GM12878 (cell line): ENCODE data around the gene SNF8. TPM values are rescaled to one million over a fixed set of nuclear protein-coding genes. Genes with fewer than 3 reads are reported as not detected.

Experiments used
- ATAC-seq: fragments of 200-7000 bp; cut with Tn5 transposase; 3 replicates; pipeline ENCODE4 v1.9.1; 2020; ENCODE audit warnings: mild to moderate bottlenecking, moderate library complexity
- BruUV-seq: library from RNA; stranded (reverse); fragments of 400-500 nt; replicated peaks from 2 replicates; lab custom pipeline; 2021; lab: Mats Ljungman, UMichigan
- CTCF ChIA-PET: fragments of 300-600 bp; sonication (Branson Sonifier 250); formaldehyde crosslinking; extraction: SDS; loops from one replicate; lab custom pipeline; 2021; ENCODE audit warnings: inconsistent platforms; lab: Yijun Ruan, JAX
- POLR2A ChIA-PET: fragments of 350-600 bp; formaldehyde crosslinking; extraction: SDS; loops from one replicate; lab custom pipeline; 2021; ENCODE audit warnings: inconsistent platforms; lab: Charles Lee
- RAD21 ChIA-PET: fragments of 300-600 bp; sonication (Branson Sonifier 250); formaldehyde crosslinking; loops from one replicate; lab custom pipeline; 2023; ENCODE audit warnings: antibody characterized with exemption; ENCODE audit not compliant: unreplicated experiment; lab: Charles Lee
- SMC1A ChIA-PET: fragments of 300-600 bp; sonication (Branson Sonifier 250); formaldehyde crosslinking; loops from one replicate; lab custom pipeline; 2023; ENCODE audit not compliant: unreplicated experiment, uncharacterized antibody; lab: Charles Lee
- DNase-seq: peaks from one replicate; pipeline ENCODE4 v3.0.0-alpha.2; 2011; ENCODE audit warnings: low read depth, low spot score
- FAIRE-seq: peaks from 3 replicates; lab custom pipeline; 2011; peaks lifted over from hg19 to GRCh38; lab: Jason Lieb, UNC
- H2AFZ ChIP-seq: 2 replicates; pipeline ENCODE4 v1.6.0; 2011; ENCODE audit warnings: low read depth, low read length, control low read depth; ENCODE audit not compliant: control insufficient read depth
- H3K27ac ChIP-seq: 2 replicates; pipeline ENCODE4 v1.5.1; 2011; ENCODE audit warnings: control low read depth; ENCODE audit not compliant: control insufficient read depth, insufficient read depth
- H3K27me3 ChIP-seq, 2 experiments: replicated peaks in 1 of 2; 2 replicates each; pipeline versions ENCODE4 v1.6.0 to v1.6.1; 2011; ENCODE audit warnings: low read length in 1 of 2; ENCODE audit not compliant: control insufficient read depth in 2 of 2, insufficient read depth in 2 of 2
- H3K36me3 ChIP-seq, 2 experiments: 2 replicates each; pipeline ENCODE4 v1.5.1; 2011; ENCODE audit warnings: low read length in 1 of 2; ENCODE audit not compliant: control insufficient read depth in 2 of 2, insufficient read depth in 2 of 2
- H3K4me1 ChIP-seq: 2 replicates; pipeline ENCODE4 v1.6.1; 2011; ENCODE audit warnings: mild to moderate bottlenecking, low read length, moderate library complexity, mixed read lengths; ENCODE audit not compliant: control insufficient read depth, insufficient read depth
- H3K4me2 ChIP-seq: 2 replicates; pipeline ENCODE4 v1.6.0; 2011; ENCODE audit warnings: control low read depth; ENCODE audit not compliant: control insufficient read depth, insufficient read depth
- H3K4me3 ChIP-seq: fragments of 200-600 bp; sonication (generic); 2 replicates; pipeline ENCODE4 v1.5.1; 2016
- H3K79me2 ChIP-seq: 2 replicates; pipeline ENCODE4 v1.6.0; 2011; ENCODE audit warnings: low read length; ENCODE audit not compliant: control insufficient read depth, insufficient read depth
- H3K9ac ChIP-seq: 2 replicates; pipeline ENCODE4 v1.8.0; 2011; ENCODE audit warnings: low read length, control low read depth, mixed read lengths; ENCODE audit not compliant: control insufficient read depth, insufficient read depth
- H3K9me3 ChIP-seq: replicated peaks from 3 replicates; pipeline ENCODE4 v1.5.1; 2011; ENCODE audit warnings: mild to moderate bottlenecking, low read length; ENCODE audit not compliant: control insufficient read depth, insufficient read depth
- H4K20me1 ChIP-seq: 2 replicates; pipeline ENCODE4 v1.6.0; 2011; ENCODE audit not compliant: control insufficient read depth, insufficient read depth
- ATF7 ChIP-seq: fragments of 450-650 bp; IDR thresholded peaks from 2 replicates; pipeline ENCODE4 v1.6.1; 2016; ENCODE audit warnings: low read depth, mild to moderate bottlenecking
- BMI1 ChIP-seq: fragments of 450-650 bp; IDR thresholded peaks from 2 replicates; pipeline ENCODE4 v1.6.1; 2016; ENCODE audit warnings: mild to moderate bottlenecking, moderate library complexity, borderline replicate concordance
- CBFB ChIP-seq: IDR thresholded peaks from 2 replicates; pipeline ENCODE4 v1.6.1; 2016; ENCODE audit warnings: antibody characterized with exemption, low read depth
- IKZF2 ChIP-seq, 2 experiments: fragments of 450-650 bp; IDR thresholded peaks; 2 replicates each; pipeline ENCODE4 v1.6.1; 2017; ENCODE audit warnings: mild to moderate bottlenecking in 2 of 2, moderate library complexity in 2 of 2
- MEF2A ChIP-seq: IDR thresholded peaks from 2 replicates; pipeline ENCODE4 v1.6.1; 2011; ENCODE audit warnings: low read depth, mild to moderate bottlenecking, low read length, moderate library complexity; ENCODE audit not compliant: insufficient read depth
- MEF2B ChIP-seq: fragments of 450-650 bp; IDR thresholded peaks from 2 replicates; pipeline ENCODE4 v1.6.1; 2018; ENCODE audit warnings: mild to moderate bottlenecking, moderate library complexity; ENCODE audit not compliant: partially characterized antibody, poor library complexity, severe bottlenecking
- NFXL1 ChIP-seq: fragments of 450-650 bp; IDR thresholded peaks from 2 replicates; pipeline ENCODE4 v1.6.1; 2017; ENCODE audit warnings: antibody characterized with exemption, mild to moderate bottlenecking, borderline replicate concordance
- SREBF2 ChIP-seq: IDR thresholded peaks from 2 replicates; pipeline ENCODE4 v1.6.1; 2012; ENCODE audit warnings: mild to moderate bottlenecking, low read length
- TCF12 ChIP-seq: IDR thresholded peaks from 2 replicates; pipeline ENCODE4 v1.6.1; 2011; ENCODE audit warnings: low read depth, mild to moderate bottlenecking, low read length
- ZNF384 ChIP-seq: IDR thresholded peaks from 2 replicates; pipeline ENCODE4 v1.6.1; 2012; ENCODE audit warnings: low read depth, mild to moderate bottlenecking, low read length, improper control_type of control experiment, borderline replicate concordance
- WGBS: methylation state at CpG from one replicate; pipeline ENCODE4 v1.1.6; 2016; ENCODE audit warnings: low lambda C conversion rate; ENCODE audit not compliant: insufficient replicate concordance, insufficient coverage; ENCODE audit errors: missing lambda C conversion rate; 5-methylcytosine and 5-hydroxymethylcytosine counted together
- in situ Hi-C: fragments of 300-500 bp; cut with MboI; formaldehyde crosslinking; loops from 9 replicates; pipeline ENCODE4 v1.14.3; 2018; ENCODE audit warnings: mixed read lengths
- intact Hi-C: fragments of 100-400 bp; cut with micrococcal nuclease; formaldehyde crosslinking; loops from one replicate; pipeline ENCODE4 v1.14.2; 2022; ENCODE audit not compliant: unreplicated experiment
- polyA plus RNA-seq, 11 experiments: library from polyadenylated mRNA; depleted of rRNA in 4 of 11; unstranded in 6 of 11; stranded (reverse) in 5 of 11; fragments of >200 nt; fragmentation: Nextera tagmentation in 4 of 11; fragmentation: Illumina TruSeq in 1 of 11; extraction: Ambion mirVana in 4 of 11; extraction: Trizol in 1 of 11; gene quantifications; 1 replicate in 1 of 11; 2 replicates in 10 of 11; pipeline versions ENCODE4 v1.2.1 to v1.2.3, GENCODE V29; 2011 to 2016; ENCODE audit warnings: inconsistent platforms in 2 of 11, missing spikeins in 2 of 11, low read depth in 1 of 11
- total RNA-seq, 4 experiments: library from RNA; depleted of rRNA in 3 of 4; stranded (reverse); fragments of >200 nt in 3 of 4; fragmentation: Illumina TruSeq in 1 of 4; extraction: Trizol in 1 of 4; gene quantifications; 2 replicates each; pipeline versions ENCODE4 v1.2.1 to v1.2.3, GENCODE V29; 2013 to 2021
- TF ChIP-seq, protein P1 (sequence below): fragments of 450-650 bp; IDR thresholded peaks from 2 replicates; pipeline ENCODE4 v1.6.1; 2016; ENCODE audit warnings: mild to moderate bottlenecking, moderate library complexity, borderline replicate concordance
- TF ChIP-seq, protein P2 (sequence below): fragments of 450-650 bp; IDR thresholded peaks from 2 replicates; pipeline ENCODE4 v1.6.1; 2018; ENCODE audit warnings: borderline replicate concordance, mild to moderate bottlenecking; ENCODE audit not compliant: partially characterized antibody
- TF ChIP-seq, protein P3 (sequence below): fragments of 450-650 bp; IDR thresholded peaks from 2 replicates; pipeline ENCODE4 v1.6.1; 2017; ENCODE audit warnings: low read depth, mild to moderate bottlenecking, moderate library complexity
- TF ChIP-seq, protein P4 (sequence below): fragments of 450-650 bp; IDR thresholded peaks from 2 replicates; pipeline ENCODE4 v1.6.1; 2014; ENCODE audit warnings: mild to moderate bottlenecking

SNF8 gene
- total and polyA plus RNA-seq, 10 of the 15 experiments (the other 5 are each of a cell fraction or from before 2014, with no cell fraction given): 6.1 to 228 (median 95.6) TPM

DNA sequence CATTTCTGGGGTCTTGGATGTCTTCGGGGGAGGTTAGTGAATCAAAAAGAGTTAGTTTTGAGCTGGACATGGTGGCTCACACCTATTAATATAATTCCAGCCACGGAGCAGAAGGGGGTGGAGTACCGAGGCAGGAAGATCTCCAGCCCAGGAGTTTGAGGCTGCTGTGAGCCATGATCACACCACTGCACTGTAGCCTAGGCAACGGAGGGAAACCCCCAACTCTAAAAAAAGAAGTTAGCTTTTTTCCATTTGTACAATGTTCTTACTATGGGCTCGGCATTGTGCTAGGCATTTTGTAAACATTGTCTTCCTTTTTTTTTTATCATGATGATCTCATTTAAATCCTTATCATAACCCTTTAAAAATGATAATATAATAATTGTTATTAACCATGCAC, 8.3 kb upstream of the SNF8 start:
- Histone ChIP-seq H3K4me3 (no peak overlapping the region), H3K9me3 (no peaks in the 10 kb centered on the region), H3K79me2 (no peaks in the 10 kb centered on the region), H3K27me3 (no peaks in the 10 kb centered on the region), H3K4me1 (peaks cover 7% of the 10 kb centered on the region; the same call in 1 of the 2 replicates), H3K9ac (no peak overlapping the region), H3K27ac (no peak overlapping the region), H4K20me1 (no peaks in the 10 kb centered on the region), H3K4me2 (peak overlapping the region; percentile 74), H2AFZ (peak overlapping the region; percentile 82), H3K36me3 (no peaks in the 10 kb centered on the region)
- ATAC-seq: peak; percentile 94
- FAIRE-seq: peak; percentile 54
- ChIA-PET POLR2A (interaction anchor here (0.7 to 1.5 kb wide), 4 partner anchors 8 to 60 kb away, joined by 3 to 7 read pairs (median 4); partner anchors contain the start of genes ATP5MC1 and SNF8), SMC1A (interaction anchor here (0.8 to 1.6 kb wide), 5 partner anchors 9 to 215 kb away, joined by 3 to 4 read pairs (median 4); partner anchors contain the start of gene SNF8), RAD21 (interaction anchor here (0.8 to 2.3 kb wide), 7 partner anchors 60 to 112 kb away, joined by 3 to 10 read pairs (median 4); partner anchors contain the start of gene ATP5MC1), CTCF (interaction anchor here (0.5 to 4.1 kb wide), 8 partner anchors 40 to 274 kb away, joined by 3 to 17 read pairs (median 3); no protein-coding TSS in a partner anchor)
- DNase-seq: peak; percentile 58
- in situ Hi-C loops: no loop called here
- BruUV-seq: no TSS peak
- intact Hi-C loops: no loop called here
- 0% methylated on average over 5 of the region's 5 CpGs for WGBS
- TF ChIP-seq ZNF384 (peak; percentile 60), MEF2A (0 out of 2 replicates have a peak, but pooled peaks have one; percentile 23), SREBF2 (peak; percentile 79), NFXL1 (no peak), TCF12 (0 out of 2 replicates have a peak, but pooled peaks have one; percentile 30), BMI1 (peak; percentile 91), MEF2B (peak; percentile 39), IKZF2 (IDR thresholded peaks at IDR 0.05) (0 out of 4 replicates have a peak, but pooled peaks have one; percentile 23 to 55), ATF7 (peak; percentile 55; the same call in 1 of the 2 replicates), CBFB (no peak)
- TF ChIP-seq, protein P1, sequence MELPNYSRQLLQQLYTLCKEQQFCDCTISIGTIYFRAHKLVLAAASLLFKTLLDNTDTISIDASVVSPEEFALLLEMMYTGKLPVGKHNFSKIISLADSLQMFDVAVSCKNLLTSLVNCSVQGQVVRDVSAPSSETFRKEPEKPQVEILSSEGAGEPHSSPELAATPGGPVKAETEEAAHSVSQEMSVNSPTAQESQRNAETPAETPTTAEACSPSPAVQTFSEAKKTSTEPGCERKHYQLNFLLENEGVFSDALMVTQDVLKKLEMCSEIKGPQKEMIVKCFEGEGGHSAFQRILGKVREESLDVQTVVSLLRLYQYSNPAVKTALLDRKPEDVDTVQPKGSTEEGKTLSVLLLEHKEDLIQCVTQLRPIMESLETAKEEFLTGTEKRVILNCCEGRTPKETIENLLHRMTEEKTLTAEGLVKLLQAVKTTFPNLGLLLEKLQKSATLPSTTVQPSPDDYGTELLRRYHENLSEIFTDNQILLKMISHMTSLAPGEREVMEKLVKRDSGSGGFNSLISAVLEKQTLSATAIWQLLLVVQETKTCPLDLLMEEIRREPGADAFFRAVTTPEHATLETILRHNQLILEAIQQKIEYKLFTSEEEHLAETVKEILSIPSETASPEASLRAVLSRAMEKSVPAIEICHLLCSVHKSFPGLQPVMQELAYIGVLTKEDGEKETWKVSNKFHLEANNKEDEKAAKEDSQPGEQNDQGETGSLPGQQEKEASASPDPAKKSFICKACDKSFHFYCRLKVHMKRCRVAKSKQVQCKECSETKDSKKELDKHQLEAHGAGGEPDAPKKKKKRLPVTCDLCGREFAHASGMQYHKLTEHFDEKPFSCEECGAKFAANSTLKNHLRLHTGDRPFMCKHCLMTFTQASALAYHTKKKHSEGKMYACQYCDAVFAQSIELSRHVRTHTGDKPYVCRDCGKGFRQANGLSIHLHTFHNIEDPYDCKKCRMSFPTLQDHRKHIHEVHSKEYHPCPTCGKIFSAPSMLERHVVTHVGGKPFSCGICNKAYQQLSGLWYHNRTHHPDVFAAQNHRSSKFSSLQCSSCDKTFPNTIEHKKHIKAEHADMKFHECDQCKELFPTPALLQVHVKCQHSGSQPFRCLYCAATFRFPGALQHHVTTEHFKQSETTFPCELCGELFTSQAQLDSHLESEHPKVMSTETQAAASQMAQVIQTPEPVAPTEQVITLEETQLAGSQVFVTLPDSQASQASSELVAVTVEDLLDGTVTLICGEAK: peak; percentile 36; the same call in 1 of the 2 replicates
- TF ChIP-seq, protein P2, sequence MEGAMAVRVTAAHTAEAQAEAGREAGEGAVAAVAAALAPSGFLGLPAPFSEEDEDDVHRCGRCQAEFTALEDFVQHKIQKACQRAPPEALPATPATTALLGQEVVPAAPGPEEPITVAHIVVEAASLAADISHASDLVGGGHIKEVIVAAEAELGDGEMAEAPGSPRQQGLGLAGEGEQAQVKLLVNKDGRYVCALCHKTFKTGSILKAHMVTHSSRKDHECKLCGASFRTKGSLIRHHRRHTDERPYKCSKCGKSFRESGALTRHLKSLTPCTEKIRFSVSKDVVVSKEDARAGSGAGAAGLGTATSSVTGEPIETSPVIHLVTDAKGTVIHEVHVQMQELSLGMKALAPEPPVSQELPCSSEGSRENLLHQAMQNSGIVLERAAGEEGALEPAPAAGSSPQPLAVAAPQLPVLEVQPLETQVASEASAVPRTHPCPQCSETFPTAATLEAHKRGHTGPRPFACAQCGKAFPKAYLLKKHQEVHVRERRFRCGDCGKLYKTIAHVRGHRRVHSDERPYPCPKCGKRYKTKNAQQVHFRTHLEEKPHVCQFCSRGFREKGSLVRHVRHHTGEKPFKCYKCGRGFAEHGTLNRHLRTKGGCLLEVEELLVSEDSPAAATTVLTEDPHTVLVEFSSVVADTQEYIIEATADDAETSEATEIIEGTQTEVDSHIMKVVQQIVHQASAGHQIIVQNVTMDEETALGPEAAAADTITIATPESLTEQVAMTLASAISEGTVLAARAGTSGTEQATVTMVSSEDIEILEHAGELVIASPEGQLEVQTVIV: peak; percentile 53
- TF ChIP-seq, protein P3, sequence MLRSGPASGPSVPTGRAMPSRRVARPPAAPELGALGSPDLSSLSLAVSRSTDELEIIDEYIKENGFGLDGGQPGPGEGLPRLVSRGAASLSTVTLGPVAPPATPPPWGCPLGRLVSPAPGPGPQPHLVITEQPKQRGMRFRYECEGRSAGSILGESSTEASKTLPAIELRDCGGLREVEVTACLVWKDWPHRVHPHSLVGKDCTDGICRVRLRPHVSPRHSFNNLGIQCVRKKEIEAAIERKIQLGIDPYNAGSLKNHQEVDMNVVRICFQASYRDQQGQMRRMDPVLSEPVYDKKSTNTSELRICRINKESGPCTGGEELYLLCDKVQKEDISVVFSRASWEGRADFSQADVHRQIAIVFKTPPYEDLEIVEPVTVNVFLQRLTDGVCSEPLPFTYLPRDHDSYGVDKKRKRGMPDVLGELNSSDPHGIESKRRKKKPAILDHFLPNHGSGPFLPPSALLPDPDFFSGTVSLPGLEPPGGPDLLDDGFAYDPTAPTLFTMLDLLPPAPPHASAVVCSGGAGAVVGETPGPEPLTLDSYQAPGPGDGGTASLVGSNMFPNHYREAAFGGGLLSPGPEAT: peak; percentile 24; the same call in 1 of the 2 replicates
- TF ChIP-seq, protein P4, sequence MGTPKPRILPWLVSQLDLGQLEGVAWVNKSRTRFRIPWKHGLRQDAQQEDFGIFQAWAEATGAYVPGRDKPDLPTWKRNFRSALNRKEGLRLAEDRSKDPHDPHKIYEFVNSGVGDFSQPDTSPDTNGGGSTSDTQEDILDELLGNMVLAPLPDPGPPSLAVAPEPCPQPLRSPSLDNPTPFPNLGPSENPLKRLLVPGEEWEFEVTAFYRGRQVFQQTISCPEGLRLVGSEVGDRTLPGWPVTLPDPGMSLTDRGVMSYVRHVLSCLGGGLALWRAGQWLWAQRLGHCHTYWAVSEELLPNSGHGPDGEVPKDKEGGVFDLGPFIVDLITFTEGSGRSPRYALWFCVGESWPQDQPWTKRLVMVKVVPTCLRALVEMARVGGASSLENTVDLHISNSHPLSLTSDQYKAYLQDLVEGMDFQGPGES: no peak
